ENCODE measurements around the gene SNX14. TPM values are rescaled to one million over a fixed set of nuclear protein-coding genes. Genes with fewer than 3 reads are reported as not detected.

Gene SNX14
- total and polyA plus RNA-seq, 3 experiments from 2014 or later = 48.9 to 56.1 (median 52.4) TPM

DNA sequence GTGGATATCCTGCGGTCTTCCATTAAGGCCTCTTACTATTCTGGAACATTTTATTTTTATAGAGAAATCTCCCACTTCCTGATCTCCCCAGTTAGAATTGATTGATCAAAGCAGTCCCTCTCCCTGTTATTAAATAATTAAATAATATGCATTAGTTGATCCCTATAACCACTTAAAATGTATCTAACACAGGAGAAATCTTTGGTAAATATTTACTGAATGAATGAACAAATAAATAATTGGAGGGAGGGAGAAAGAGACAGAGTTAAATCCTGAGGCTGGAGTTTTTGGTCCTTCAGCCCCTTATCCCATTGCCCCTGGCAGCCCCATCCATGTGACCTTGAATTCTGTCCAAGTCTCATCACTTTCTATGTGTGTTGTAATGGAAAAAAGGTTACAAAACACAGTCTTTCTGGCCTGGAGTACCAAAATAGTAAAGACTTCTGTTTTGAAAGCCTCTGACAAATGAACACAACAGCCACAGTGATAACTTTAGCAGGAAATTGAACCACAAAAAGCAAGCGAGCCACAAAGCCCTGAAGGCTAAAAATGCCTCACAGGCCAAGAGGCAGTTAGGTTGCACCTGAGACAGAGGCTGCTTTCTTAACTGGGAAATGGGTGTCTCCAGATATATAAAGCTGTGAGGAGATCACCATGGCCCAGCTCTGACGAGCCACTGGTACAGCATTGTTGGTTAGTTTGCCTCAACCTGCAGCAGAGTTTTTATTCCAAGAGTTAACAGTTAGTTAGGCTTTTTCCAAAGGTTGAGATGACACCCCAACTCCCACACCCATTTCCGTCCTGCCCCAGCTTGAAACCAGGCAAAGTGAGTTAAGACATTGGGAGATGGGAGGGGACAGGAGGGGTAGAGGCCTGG is 132.5 kb downstream of the SNX14 start:
- peaks cover 43% of the 10 kb centered on the region for H3K4me1 ChIP-seq (ENCODE audit: insufficient read depth, low read length)
- DNase-seq = peak; percentile 8 to 70 (median 56)

GRCh38 chr6:85460154-85460920 is 133.3 kb downstream of the SNX14 start:
- ChIA-PET POLR2A (interaction anchor here (3.8 kb wide), 1 partner anchor 10 kb away, joined by 27 read pairs; the partner anchor contains the start of gene NT5E), CTCF (interaction anchor here (11.7 kb wide), 1 partner anchor 21 kb away, joined by 115 read pairs; no protein-coding TSS in a partner anchor)
- H3K4me1 ChIP-seq (ENCODE audit: insufficient read depth, low read length) = peaks cover 35% of the 10 kb centered on the region
- H3K27me3 Mint-ChIP-seq = peaks cover 0 to 4% of the 10 kb centered on the region in 2 donors
- no peaks in the 10 kb centered on the region for H3K36me3 ChIP-seq (ENCODE audit: insufficient read depth, low read length)
- H3K27ac Mint-ChIP-seq = peak overlapping the region; percentile 77 to 97 (median 88)
- peak overlapping the region in 6 of 7 donors; percentile 1 to 82 (median 52) for H3K4me3 Mint-ChIP-seq
- H3K36me3 Mint-ChIP-seq = peaks cover 0 to 3% (median 0%) of the 10 kb centered on the region in 3 donors
- no peaks in the 10 kb centered on the region for H3K9me3 Mint-ChIP-seq
- peaks cover 79 to 99% (median 98%) of the 10 kb centered on the region in 3 donors for H3K4me1 Mint-ChIP-seq
- no peak overlapping the region for H3K27ac ChIP-seq (ENCODE audit: low read depth, low read length)
- H3K4me3 ChIP-seq (ENCODE audit: low read length) = no peak overlapping the region
- H3K9me3 ChIP-seq (ENCODE audit: low read length) = no peaks in the 10 kb centered on the region
- DNase-seq = no peak
- H3K27me3 ChIP-seq (ENCODE audit: insufficient read depth, low read length, poor library complexity, severe bottlenecking) = no peaks in the 10 kb centered on the region

More for the DNA sequence above, 132.5 kb downstream of the SNX14 start:
- ChIA-PET CTCF (interaction anchor here (1.1 to 4.2 kb wide), 6 partner anchors 10 to 88 kb away, joined by 4 to 25 read pairs (median 6); partner anchors contain the start of gene NT5E), POLR2A (interaction anchor here (0.9 to 3.8 kb wide), 3 partner anchors 11 to 217 kb away, joined by 3 to 27 read pairs (median 8); partner anchors contain the start of gene NT5E)
- Histone ChIP-seq H3K36me3 (ENCODE audit: insufficient read depth, low read length) (no peaks in the 10 kb centered on the region), H3K9me3 (ENCODE audit: low read length) (no peaks in the 10 kb centered on the region), H3K27ac (ENCODE audit: low read depth, low read length) (peak overlapping the region; percentile 18), H3K27me3 (ENCODE audit: insufficient read depth, low read length, poor library complexity, severe bottlenecking) (no peaks in the 10 kb centered on the region), H3K4me3 (ENCODE audit: low read length) (no peak overlapping the region)
- H3K9me3 Mint-ChIP-seq = no peaks in the 10 kb centered on the region
- peaks cover 0 to 4% of the 10 kb centered on the region in 2 donors for H3K27me3 Mint-ChIP-seq
- peak overlapping the region; percentile 5 to 82 (median 65) for H3K4me3 Mint-ChIP-seq
- H3K36me3 Mint-ChIP-seq = peaks cover 0 to 3% (median 0%) of the 10 kb centered on the region in 3 donors
- H3K27ac Mint-ChIP-seq = peak overlapping the region; percentile 77 to 97 (median 88)
- peaks cover 87 to 100% (median 99%) of the 10 kb centered on the region in 3 donors for H3K4me1 Mint-ChIP-seq

- peaks cover 0 to 5% (median 0%) of the 10 kb centered on the region in 3 donors for H3K36me3 Mint-ChIP-seq
- no peak overlapping the region for H3K4me3 ChIP-seq (ENCODE audit: low read length)
- no peaks in the 10 kb centered on the region for H3K9me3 ChIP-seq (ENCODE audit: low read length)
- ChIA-PET POLR2A (interaction anchor here (1.8 to 2.0 kb wide), 2 partner anchors 10 to 219 kb away, joined by 6 to 11 read pairs; partner anchors contain the start of gene NT5E), CTCF (interaction anchor here (0.9 to 11.7 kb wide), 2 partner anchors 9 to 22 kb away, joined by 3 to 115 read pairs; partner anchors contain the start of gene NT5E)
- H3K27me3 ChIP-seq (ENCODE audit: insufficient read depth, low read length, poor library complexity, severe bottlenecking) = no peaks in the 10 kb centered on the region
- H3K4me1 Mint-ChIP-seq = peaks cover 71 to 99% (median 98%) of the 10 kb centered on the region in 3 donors
- H3K27ac ChIP-seq (ENCODE audit: low read depth, low read length) = no peak overlapping the region
- no peak overlapping the region for H3K4me3 Mint-ChIP-seq
- peak overlapping the region in 6 of 8 donors; percentile 41 to 77 (median 66) for H3K27ac Mint-ChIP-seq
- no peaks in the 10 kb centered on the region for H3K36me3 ChIP-seq (ENCODE audit: insufficient read depth, low read length)
- H3K9me3 Mint-ChIP-seq = no peaks in the 10 kb centered on the region
- peaks cover 0 to 5% of the 10 kb centered on the region in 2 donors for H3K27me3 Mint-ChIP-seq
- DNase-seq = no peak
- peaks cover 27% of the 10 kb centered on the region for H3K4me1 ChIP-seq (ENCODE audit: insufficient read depth, low read length)
Measured at GRCh38 chr6:85459224-85459901, 134.3 kb downstream of the SNX14 start.

GRCh38 chr6:85458782-85459181 is 134.9 kb downstream of the SNX14 start:
- H3K4me1 Mint-ChIP-seq = peaks cover 73 to 99% (median 98%) of the 10 kb centered on the region in 3 donors
- no peaks in the 10 kb centered on the region for H3K9me3 Mint-ChIP-seq
- DNase-seq = no peak
- peaks cover 0 to 6% (median 0%) of the 10 kb centered on the region in 3 donors for H3K36me3 Mint-ChIP-seq
- no peaks in the 10 kb centered on the region for H3K36me3 ChIP-seq (ENCODE audit: insufficient read depth, low read length)
- H3K4me1 ChIP-seq (ENCODE audit: insufficient read depth, low read length) = peaks cover 26% of the 10 kb centered on the region
- peak overlapping the region in 1 of 7 donors; percentile 57 for H3K4me3 Mint-ChIP-seq
- ChIA-PET POLR2A (interaction anchor here (1.8 to 2.0 kb wide), 2 partner anchors 9 to 220 kb away, joined by 6 to 11 read pairs; partner anchors contain the start of gene NT5E), CTCF (interaction anchor here (0.9 to 11.7 kb wide), 3 partner anchors 9 to 23 kb away, joined by 3 to 115 read pairs (median 3); partner anchors contain the start of gene NT5E)
- no peaks in the 10 kb centered on the region for H3K9me3 ChIP-seq (ENCODE audit: low read length)
- peaks cover 0 to 7% of the 10 kb centered on the region in 2 donors for H3K27me3 Mint-ChIP-seq
- peak overlapping the region in 5 of 8 donors; percentile 36 to 81 (median 76) for H3K27ac Mint-ChIP-seq
- no peak overlapping the region for H3K27ac ChIP-seq (ENCODE audit: low read depth, low read length)
- H3K27me3 ChIP-seq (ENCODE audit: insufficient read depth, low read length, poor library complexity, severe bottlenecking) = no peaks in the 10 kb centered on the region
- H3K4me3 ChIP-seq (ENCODE audit: low read length) = no peak overlapping the region

DNA sequence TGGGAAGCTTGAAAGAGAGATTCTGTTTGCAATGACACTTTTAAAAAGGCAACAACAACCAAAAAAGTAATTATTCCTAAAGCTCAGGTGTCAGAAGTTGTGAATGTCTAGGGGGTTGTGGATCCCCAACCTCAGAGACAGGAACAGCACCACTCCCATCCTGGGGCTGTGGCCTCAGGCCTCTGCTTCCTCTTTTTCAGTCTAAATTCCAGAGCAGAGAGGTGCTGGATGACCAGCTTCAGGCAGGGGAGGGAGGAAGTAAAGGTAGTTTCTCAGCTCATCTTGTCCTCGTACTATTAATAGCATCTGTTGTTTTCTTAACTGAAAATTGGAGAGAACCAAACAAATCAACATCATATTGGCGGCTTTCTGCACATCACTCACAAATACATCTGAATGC is 135.5 kb downstream of the SNX14 start:
- H3K4me1 Mint-ChIP-seq = peaks cover 74 to 99% (median 98%) of the 10 kb centered on the region in 3 donors
- ChIA-PET POLR2A (interaction anchor here (1.8 to 2.0 kb wide), 2 partner anchors 8 to 220 kb away, joined by 6 to 11 read pairs; partner anchors contain the start of gene NT5E), CTCF (interaction anchor here (1.4 to 11.7 kb wide), 2 partner anchors 9 to 24 kb away, joined by 3 to 115 read pairs; partner anchors contain the start of gene NT5E)
- peak overlapping the region in 6 of 8 donors; percentile 15 to 85 (median 76) for H3K27ac Mint-ChIP-seq
- no peaks in the 10 kb centered on the region for H3K9me3 Mint-ChIP-seq
- no peaks in the 10 kb centered on the region for H3K27me3 ChIP-seq (ENCODE audit: insufficient read depth, low read length, poor library complexity, severe bottlenecking)
- no peaks in the 10 kb centered on the region for H3K36me3 ChIP-seq (ENCODE audit: insufficient read depth, low read length)
- peaks cover 30% of the 10 kb centered on the region for H3K4me1 ChIP-seq (ENCODE audit: insufficient read depth, low read length)
- peaks cover 0 to 7% (median 0%) of the 10 kb centered on the region in 3 donors for H3K36me3 Mint-ChIP-seq
- no peak overlapping the region for H3K4me3 ChIP-seq (ENCODE audit: low read length)
- H3K27me3 Mint-ChIP-seq = peaks cover 0 to 8% of the 10 kb centered on the region in 2 donors
- peak overlapping the region in 3 of 7 donors; percentile 2 to 26 (median 8) for H3K4me3 Mint-ChIP-seq
- DNase-seq = no peak
- H3K9me3 ChIP-seq (ENCODE audit: low read length) = no peaks in the 10 kb centered on the region
- H3K27ac ChIP-seq (ENCODE audit: low read depth, low read length) = no peak overlapping the region

- H3K27me3 ChIP-seq (ENCODE audit: insufficient read depth, low read length, poor library complexity, severe bottlenecking) = peaks cover 1% of the 10 kb centered on the region
- Mint-ChIP-seq H3K36me3 (peaks cover 0 to 12% (median 0%) of the 10 kb centered on the region in 3 donors), H3K4me1 (peaks cover 71 to 99% (median 96%) of the 10 kb centered on the region in 3 donors), H3K27me3 (peaks cover 6 to 8% of the 10 kb centered on the region in 2 donors), H3K4me3 (peak overlapping the region in 2 of 7 donors; percentile 15 to 41), H3K27ac (peak overlapping the region in 5 of 8 donors; percentile 29 to 90 (median 72)), H3K9me3 (no peaks in the 10 kb centered on the region)
- POLR2A ChIA-PET = no interaction called here
- no peaks in the 10 kb centered on the region for H3K9me3 ChIP-seq (ENCODE audit: low read length)
- H3K27ac ChIP-seq (ENCODE audit: low read depth, low read length) = no peak overlapping the region
- no peak for DNase-seq
- CTCF ChIA-PET = interaction anchor here (11.7 kb wide), 1 partner anchor 25 kb away, joined by 115 read pairs; no protein-coding TSS in a partner anchor
- no peaks in the 10 kb centered on the region for H3K36me3 ChIP-seq (ENCODE audit: insufficient read depth, low read length)
- peaks cover 29% of the 10 kb centered on the region for H3K4me1 ChIP-seq (ENCODE audit: insufficient read depth, low read length)
- H3K4me3 ChIP-seq (ENCODE audit: low read length) = no peak overlapping the region
Measured at GRCh38 chr6:85456782-85457181, 136.9 kb downstream of the SNX14 start.
